HL-60 (cell line): ENCODE data around the gene TUG1.

Experiments
- DNase-seq, 2 experiments: peaks; one replicate each; pipeline ENCODE4 v3.0.0-alpha.2; 2010 to 2020; ENCODE audit warnings: low read depth in 1 of 2, low spot score in 1 of 2
- H3K27ac ChIP-seq: fragments of 250-450 bp; sonication (Bioruptor Pico); replicated peaks from 2 replicates; pipeline ENCODE4 v1.5.1; 2020; ENCODE audit warnings: mild to moderate bottlenecking, moderate library complexity
- H3K27me3 ChIP-seq: fragments of 250-450 bp; sonication (Bioruptor Pico); 2 replicates; pipeline ENCODE4 v1.5.1; 2021; ENCODE audit warnings: mild to moderate bottlenecking, moderate library complexity; ENCODE audit not compliant: insufficient read depth, poor library complexity, severe bottlenecking
- H3K4me3 ChIP-seq: replicated peaks from 2 replicates; pipeline ENCODE4 v1.5.1; 2011; ENCODE audit warnings: mild to moderate bottlenecking, control low read depth, low read length; ENCODE audit not compliant: insufficient read depth
- CTCF ChIP-seq: IDR thresholded peaks from one replicate; pipeline ENCODE4 v1.5.1; 2011; ENCODE audit warnings: low read length, control low read depth, inconsistent platforms; ENCODE audit not compliant: insufficient read depth
- GABPA ChIP-seq: IDR thresholded peaks from 2 replicates; pipeline ENCODE4 v1.6.1; 2012; ENCODE audit warnings: low read depth
- POLR2AphosphoS5 ChIP-seq: IDR thresholded peaks from 2 replicates; pipeline ENCODE4 v1.6.1; 2012; ENCODE audit warnings: low read depth
- REST ChIP-seq: IDR thresholded peaks from 2 replicates; pipeline ENCODE4 v1.6.1; 2012; ENCODE audit warnings: low read depth; ENCODE audit not compliant: insufficient replicate concordance
- SPI1 ChIP-seq: IDR thresholded peaks from 2 replicates; pipeline ENCODE4 v1.6.1; 2012; ENCODE audit warnings: low read depth, mild to moderate bottlenecking, borderline replicate concordance

Gene TUG1

DNA sequence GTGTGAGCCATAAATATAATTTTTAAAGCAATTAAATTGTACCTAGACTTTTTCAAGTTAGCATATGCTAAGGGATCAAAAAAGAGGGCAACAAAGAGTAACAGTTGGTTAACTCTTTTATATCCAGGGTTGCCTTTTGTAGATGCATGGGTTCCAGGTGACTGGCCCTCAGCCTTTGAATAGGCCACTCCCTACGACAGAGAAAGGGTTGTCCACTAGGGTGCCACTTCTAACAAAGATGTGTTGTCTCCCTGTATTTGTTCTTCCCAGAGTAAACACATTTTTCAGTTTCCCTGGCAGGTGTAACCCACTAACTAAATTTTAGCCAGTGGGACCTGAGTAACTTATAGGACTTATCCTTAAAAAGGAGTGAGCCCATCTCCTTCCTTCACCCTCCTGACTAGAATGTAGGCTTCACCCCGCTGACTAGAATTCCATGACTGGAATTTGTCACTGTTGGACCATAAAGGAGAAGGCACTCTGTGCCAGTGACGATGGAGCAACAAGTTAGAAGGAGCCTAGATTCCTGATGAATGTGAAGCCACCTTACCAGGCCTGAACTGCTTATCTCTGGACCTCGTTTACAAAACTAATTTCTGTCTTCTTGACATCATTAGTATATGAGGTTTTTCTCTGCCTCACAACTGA is 16.6 kb downstream of the TUG1 start:
- DNase-seq = no peak
- H3K4me3 ChIP-seq = no peak overlapping the region
- TF ChIP-seq POLR2AphosphoS5 (no peak), GABPA (no peak), REST (no peak), SPI1 (no peak), CTCF (no peak)
- no peak overlapping the region for H3K27ac ChIP-seq
- H3K27me3 ChIP-seq = no peaks in the 10 kb centered on the region

GRCh38 chr22:30989474-30989873 is 20.4 kb downstream of the TUG1 start:
- peak; percentile 76 to 94 for DNase-seq
- peak overlapping the region; percentile 35; the same call in 1 of the 2 replicates for H3K27ac ChIP-seq

GRCh38 chr22:30990690-30991089 is 21.6 kb downstream of the TUG1 start:
- TF ChIP-seq POLR2AphosphoS5 (no peak), GABPA (no peak), REST (no peak), SPI1 (no peak), CTCF (no peak)
- no peaks in the 10 kb centered on the region for H3K27me3 ChIP-seq
- no peak for DNase-seq
- no peak overlapping the region for H3K27ac ChIP-seq
- H3K4me3 ChIP-seq = no peak overlapping the region

More at GRCh38 chr22:30989474-30989873, 20.4 kb downstream of the TUG1 start:
- TF ChIP-seq SPI1 (peak; percentile 74), CTCF (no peak)
- Histone ChIP-seq H3K4me3 (no peak overlapping the region), H3K27me3 (no peaks in the 10 kb centered on the region)

DNA sequence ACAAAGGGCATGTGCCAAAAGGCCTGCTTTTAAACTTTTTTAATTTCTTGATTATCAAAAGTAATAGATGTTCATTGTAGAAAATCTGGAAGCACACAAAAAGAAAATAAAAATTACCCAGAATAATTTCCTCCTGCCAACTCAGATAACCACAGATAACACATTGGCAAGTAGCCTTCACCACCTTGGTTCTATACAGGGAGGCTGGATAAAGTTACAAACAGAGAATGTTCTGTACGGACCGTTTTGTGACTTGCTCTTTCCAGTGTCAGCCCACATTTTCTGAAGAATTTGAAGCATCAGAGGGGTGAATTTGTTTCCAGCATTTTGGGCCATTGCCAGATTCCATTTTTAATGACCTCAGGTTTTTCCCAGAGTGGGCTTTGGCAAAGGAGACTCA is 23.5 kb downstream of the TUG1 start:
- Histone ChIP-seq H3K4me3 (no peak overlapping the region), H3K27me3 (no peaks in the 10 kb centered on the region), H3K27ac (no peak overlapping the region)
- no peak for DNase-seq
- TF ChIP-seq REST (no peak), SPI1 (no peak), POLR2AphosphoS5 (no peak), CTCF (no peak), GABPA (no peak)
